Smooth muscle cell of the brain vasculature (primary cell): Measurements from ENCODE around the gene CHST13.
"Not testable (repeated sequence)": the region's sequence is repeated elsewhere in the genome, so short reads cannot be mapped to it uniquely, and the experiment has no call there.

Experiments used
- DNase-seq: peaks from one replicate; pipeline ENCODE4 v3.0.0-alpha.2; 2012; ENCODE audit warnings: low read depth, low spot score

Gene CHST13

DNA sequence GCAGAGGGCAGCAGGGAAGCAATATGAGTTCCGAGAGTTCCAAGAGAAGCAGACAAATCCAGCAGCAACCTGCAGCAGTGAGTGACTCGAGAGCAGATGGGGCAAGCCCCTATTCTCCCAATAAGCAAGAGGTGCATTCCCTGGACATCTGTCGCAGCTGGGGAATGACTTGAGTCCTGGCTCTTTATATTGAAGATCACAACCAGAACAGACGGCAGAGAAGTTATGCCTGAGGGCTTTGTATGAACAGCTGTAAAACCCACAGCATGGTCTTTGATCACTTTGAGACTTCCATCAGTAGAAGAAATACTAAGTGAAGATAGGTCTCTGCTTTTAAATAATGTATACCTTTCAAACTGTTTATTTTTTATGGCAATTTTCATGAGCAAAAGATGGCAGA is 58.4 kb downstream of the CHST13 start:
- no peak for DNase-seq

DNA sequence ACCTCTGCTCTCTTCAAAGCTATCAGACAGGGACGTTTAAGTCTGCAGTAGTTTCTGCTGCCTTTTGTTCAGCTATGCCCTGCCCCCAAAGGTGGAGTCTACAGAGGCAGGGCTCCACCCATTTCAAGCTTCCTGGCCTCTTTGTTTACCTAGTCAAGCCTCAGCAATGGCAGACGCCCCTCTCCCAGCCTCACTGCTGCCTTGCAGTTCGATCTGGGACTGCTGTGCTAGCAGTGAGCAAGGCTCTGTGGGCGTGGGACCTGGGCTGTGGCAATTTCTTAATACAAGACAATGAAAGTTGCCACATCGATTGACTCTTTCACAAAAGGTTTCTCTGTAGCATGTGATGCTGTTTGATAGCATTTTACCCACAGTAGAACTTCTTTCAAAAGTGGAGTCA is 67.6 kb downstream of the CHST13 start:
- DNase-seq, result not testable (repeated sequence)
